Trophoblast cell (in vitro differentiated cells and primary cell): ENCODE results near the gene KIF19.

Source experiments
- DNase-seq, 2 donors: peaks; one replicate each; pipeline ENCODE4 v3.0.0-alpha.2; 2016
- H2AFZ ChIP-seq: 2 replicates; pipeline ENCODE4 v1.6.1; 2013; ENCODE audit warnings: low read length, moderate library complexity, mild to moderate bottlenecking; ENCODE audit not compliant: insufficient read depth, poor library complexity
- H2AK5ac ChIP-seq: 2 replicates; pipeline ENCODE4 v1.6.1; 2013; ENCODE audit warnings: mild to moderate bottlenecking, low read length
- H2BK120ac ChIP-seq: 2 replicates; pipeline ENCODE4 v1.6.1; 2013; ENCODE audit warnings: low read length, mild to moderate bottlenecking, moderate library complexity; ENCODE audit not compliant: insufficient read depth, poor library complexity
- H2BK12ac ChIP-seq: 2 replicates; pipeline ENCODE4 v1.6.1; 2013; ENCODE audit warnings: mild to moderate bottlenecking, low read length, moderate library complexity
- H2BK5ac ChIP-seq: 2 replicates; pipeline ENCODE4 v1.6.1; 2013; ENCODE audit warnings: low read length, low read depth, moderate library complexity, mild to moderate bottlenecking; ENCODE audit not compliant: poor library complexity
- H3K14ac ChIP-seq: 2 replicates; pipeline ENCODE4 v1.6.1; 2013; ENCODE audit warnings: mild to moderate bottlenecking, low read length
- H3K18ac ChIP-seq: 2 replicates; pipeline ENCODE4 v1.6.1; 2013; ENCODE audit warnings: mild to moderate bottlenecking, low read length
- H3K23ac ChIP-seq: 2 replicates; pipeline ENCODE4 v1.6.1; 2013; ENCODE audit warnings: low read length
- H3K27ac ChIP-seq: 2 replicates; pipeline ENCODE4 v1.5.1; 2013; ENCODE audit warnings: low read depth, mild to moderate bottlenecking, inconsistent platforms, low read length, moderate library complexity
- H3K27me3 ChIP-seq: 2 replicates; pipeline ENCODE4 v1.6.1; 2013; ENCODE audit warnings: inconsistent platforms, mild to moderate bottlenecking, low read length, moderate library complexity; ENCODE audit not compliant: insufficient read depth
- H3K36me3 ChIP-seq, 2 experiments: 1 replicate in 1 of 2; 2 replicates in 1 of 2; pipeline ENCODE4 v1.6.1; 2013; ENCODE audit warnings: low read length in 2 of 2, mild to moderate bottlenecking in 2 of 2, moderate library complexity in 1 of 2; ENCODE audit not compliant: insufficient read depth in 2 of 2, control insufficient read depth in 1 of 2
- H3K4ac ChIP-seq: 2 replicates; pipeline ENCODE4 v1.6.1; 2013; ENCODE audit warnings: low read depth, mild to moderate bottlenecking, low read length, moderate library complexity
- H3K4me1 ChIP-seq, 2 experiments: 1 replicate in 1 of 2; 2 replicates in 1 of 2; pipeline ENCODE4 v1.6.1; 2013; ENCODE audit warnings: low read length in 2 of 2, mild to moderate bottlenecking in 2 of 2, moderate library complexity in 1 of 2; ENCODE audit not compliant: insufficient read depth in 2 of 2, control insufficient read depth in 1 of 2
- H3K4me2 ChIP-seq: 2 replicates; pipeline ENCODE4 v1.6.1; 2013; ENCODE audit warnings: inconsistent platforms, mild to moderate bottlenecking, low read length, moderate library complexity
- H3K4me3 ChIP-seq: 2 replicates; pipeline ENCODE4 v1.5.1; 2013; ENCODE audit warnings: mild to moderate bottlenecking, low read depth, low read length, inconsistent platforms
- H3K79me1 ChIP-seq: one replicate; pipeline ENCODE4 v1.6.1; 2013; ENCODE audit warnings: low read length
- H3K79me2 ChIP-seq: 2 replicates; pipeline ENCODE4 v1.6.1; 2013; ENCODE audit warnings: low read length, mild to moderate bottlenecking; ENCODE audit not compliant: control insufficient read depth, insufficient read depth, poor library complexity
- H3K9ac ChIP-seq: 2 replicates; pipeline ENCODE4 v1.6.1; 2013; ENCODE audit warnings: mild to moderate bottlenecking, low read length
- H3K9me3 ChIP-seq: 2 replicates; pipeline ENCODE4 v1.6.1; 2013; ENCODE audit warnings: low read depth, mild to moderate bottlenecking, control low read depth, inconsistent platforms, low read length; ENCODE audit not compliant: insufficient read depth
- H4K12ac ChIP-seq: 2 replicates; pipeline ENCODE4 v1.6.1; 2013; ENCODE audit warnings: low read depth, mild to moderate bottlenecking, low read length, moderate library complexity
- H4K8ac ChIP-seq: 2 replicates; pipeline ENCODE4 v1.6.1; 2013; ENCODE audit warnings: low read depth, mild to moderate bottlenecking, low read length, moderate library complexity
- H4K91ac ChIP-seq: one replicate; pipeline ENCODE4 v1.6.1; 2013; ENCODE audit warnings: low read depth, mild to moderate bottlenecking, low read length, moderate library complexity
- WGBS: extraction: QIAGEN DNeasy Blood & Tissue Kit; methylation state at CpG from one replicate; pipeline ENCODE4 v1.1.7; 2013; ENCODE audit warnings: missing lambda C conversion rate; ENCODE audit not compliant: insufficient read length, insufficient coverage; ENCODE audit errors: extremely low coverage; 5-methylcytosine and 5-hydroxymethylcytosine counted together

KIF19 gene

GRCh38 chr17:74283371-74283673 lies 42.7 kb upstream of the KIF19 start:
- Histone ChIP-seq H3K9me3 (peaks cover 3% of the 10 kb centered on the region), H4K8ac (no peak overlapping the region), H3K36me3 (no peaks in the 10 kb centered on the region), H2AFZ (no peak overlapping the region), H2AK5ac (no peak overlapping the region), H3K4ac (no peak overlapping the region), H3K18ac (no peak overlapping the region), H3K9ac (no peak overlapping the region), H3K4me1 (no peaks in the 10 kb centered on the region), H4K12ac (no peak overlapping the region), H3K79me2 (no peaks in the 10 kb centered on the region), H3K27me3 (no peaks in the 10 kb centered on the region), H3K79me1 (no peaks in the 10 kb centered on the region), H2BK5ac (no peak overlapping the region), H3K27ac (no peak overlapping the region), H3K4me2 (no peak overlapping the region), H2BK12ac (no peak overlapping the region), H2BK120ac (no peak overlapping the region), H3K4me3 (no peak overlapping the region), H3K23ac (no peak overlapping the region), H4K91ac (no peak overlapping the region), H3K14ac (no peak overlapping the region)
- DNase-seq: no peak
- no CpG with 5 or more reads among the region's 4 CpGs for WGBS

GRCh38 chr17:74287031-74287602 lies 38.9 kb upstream of the KIF19 start:
- Histone ChIP-seq H2BK120ac (no peak overlapping the region), H3K18ac (no peak overlapping the region)
- WGBS: no CpG with 5 or more reads among the region's 14 CpGs

GRCh38 chr17:74288785-74289184 lies 37.2 kb upstream of the KIF19 start:
- no peak overlapping the region for H2BK120ac ChIP-seq
- peaks cover 2% of the 10 kb centered on the region for H3K9me3 ChIP-seq
- no CpG with 5 or more reads among the region's 5 CpGs for WGBS
- no peak overlapping the region for H4K91ac ChIP-seq
- no peak overlapping the region for H3K27ac ChIP-seq
- H2BK5ac ChIP-seq: no peak overlapping the region
- H4K12ac ChIP-seq: no peak overlapping the region
- no peak overlapping the region for H3K18ac ChIP-seq
- no peaks in the 10 kb centered on the region for H3K36me3 ChIP-seq
- H3K4me2 ChIP-seq: no peak overlapping the region
- no peaks in the 10 kb centered on the region for H3K4me1 ChIP-seq
- H3K9ac ChIP-seq: peak overlapping the region; percentile 50
- no peak overlapping the region for H2BK12ac ChIP-seq
- no peak overlapping the region for H3K4ac ChIP-seq
- H2AK5ac ChIP-seq: no peak overlapping the region
- H3K23ac ChIP-seq: no peak overlapping the region
- no peak overlapping the region for H3K4me3 ChIP-seq
- H3K14ac ChIP-seq: no peak overlapping the region
- H2AFZ ChIP-seq: no peak overlapping the region
- no peak for DNase-seq
- no peaks in the 10 kb centered on the region for H3K79me1 ChIP-seq
- no peaks in the 10 kb centered on the region for H3K27me3 ChIP-seq
- no peaks in the 10 kb centered on the region for H3K79me2 ChIP-seq
- H4K8ac ChIP-seq: no peak overlapping the region

More at GRCh38 chr17:74287031-74287602, 38.9 kb upstream of the KIF19 start:
- Histone ChIP-seq H3K9ac (no peak overlapping the region), H3K27me3 (no peaks in the 10 kb centered on the region), H4K8ac (no peak overlapping the region), H3K23ac (no peak overlapping the region), H3K36me3 (no peaks in the 10 kb centered on the region), H3K79me2 (no peaks in the 10 kb centered on the region), H4K91ac (no peak overlapping the region), H2AK5ac (no peak overlapping the region), H3K4me3 (no peak overlapping the region), H3K4me1 (no peaks in the 10 kb centered on the region), H2AFZ (no peak overlapping the region), H3K79me1 (no peaks in the 10 kb centered on the region), H2BK5ac (no peak overlapping the region), H2BK12ac (no peak overlapping the region), H3K14ac (no peak overlapping the region), H4K12ac (no peak overlapping the region), H3K27ac (no peak overlapping the region), H3K4me2 (no peak overlapping the region), H3K4ac (no peak overlapping the region), H3K9me3 (peaks cover 2% of the 10 kb centered on the region)
- no peak for DNase-seq

GRCh38 chr17:74289688-74290087 lies 36.3 kb upstream of the KIF19 start:
- no peaks in the 10 kb centered on the region for H3K4me1 ChIP-seq
- no peak overlapping the region for H4K91ac ChIP-seq
- H3K18ac ChIP-seq: no peak overlapping the region
- H4K8ac ChIP-seq: no peak overlapping the region
- H3K36me3 ChIP-seq: no peaks in the 10 kb centered on the region
- H3K4me2 ChIP-seq: no peak overlapping the region
- H3K23ac ChIP-seq: no peak overlapping the region
- H3K27me3 ChIP-seq: no peaks in the 10 kb centered on the region
- no peak overlapping the region for H2BK120ac ChIP-seq
- no peak overlapping the region for H3K4ac ChIP-seq
- no peak overlapping the region for H4K12ac ChIP-seq
- H2AFZ ChIP-seq: no peak overlapping the region
- H3K9ac ChIP-seq: no peak overlapping the region
- H3K27ac ChIP-seq: no peak overlapping the region
- no peak overlapping the region for H2BK5ac ChIP-seq
- peaks cover 2% of the 10 kb centered on the region for H3K9me3 ChIP-seq
- H3K79me2 ChIP-seq: no peaks in the 10 kb centered on the region
- no peak overlapping the region for H2BK12ac ChIP-seq
- no peak overlapping the region for H3K4me3 ChIP-seq
- no peak overlapping the region for H3K14ac ChIP-seq
- no peak for DNase-seq
- H3K79me1 ChIP-seq: no peaks in the 10 kb centered on the region
- WGBS: no CpG with 5 or more reads among the region's 11 CpGs
- no peak overlapping the region for H2AK5ac ChIP-seq
